C4-2B (cell line): ENCODE data around the gene ISYNA1.

Experiments
- H3K27ac ChIP-seq: fragments of 450-650 bp; 2 replicates; pipeline ENCODE4 v1.5.1; 2017
- ZFX ChIP-seq: fragments of 450-650 bp; IDR thresholded peaks from 2 replicates; pipeline ENCODE4 v1.6.1; 2017
- TF ChIP-seq, protein P1 (sequence below): fragments of 450-650 bp; conservative IDR thresholded peaks from 2 replicates; pipeline ENCODE4 v1.5.1; 2017; ENCODE audit warnings: mild to moderate bottlenecking

ISYNA1 gene

DNA sequence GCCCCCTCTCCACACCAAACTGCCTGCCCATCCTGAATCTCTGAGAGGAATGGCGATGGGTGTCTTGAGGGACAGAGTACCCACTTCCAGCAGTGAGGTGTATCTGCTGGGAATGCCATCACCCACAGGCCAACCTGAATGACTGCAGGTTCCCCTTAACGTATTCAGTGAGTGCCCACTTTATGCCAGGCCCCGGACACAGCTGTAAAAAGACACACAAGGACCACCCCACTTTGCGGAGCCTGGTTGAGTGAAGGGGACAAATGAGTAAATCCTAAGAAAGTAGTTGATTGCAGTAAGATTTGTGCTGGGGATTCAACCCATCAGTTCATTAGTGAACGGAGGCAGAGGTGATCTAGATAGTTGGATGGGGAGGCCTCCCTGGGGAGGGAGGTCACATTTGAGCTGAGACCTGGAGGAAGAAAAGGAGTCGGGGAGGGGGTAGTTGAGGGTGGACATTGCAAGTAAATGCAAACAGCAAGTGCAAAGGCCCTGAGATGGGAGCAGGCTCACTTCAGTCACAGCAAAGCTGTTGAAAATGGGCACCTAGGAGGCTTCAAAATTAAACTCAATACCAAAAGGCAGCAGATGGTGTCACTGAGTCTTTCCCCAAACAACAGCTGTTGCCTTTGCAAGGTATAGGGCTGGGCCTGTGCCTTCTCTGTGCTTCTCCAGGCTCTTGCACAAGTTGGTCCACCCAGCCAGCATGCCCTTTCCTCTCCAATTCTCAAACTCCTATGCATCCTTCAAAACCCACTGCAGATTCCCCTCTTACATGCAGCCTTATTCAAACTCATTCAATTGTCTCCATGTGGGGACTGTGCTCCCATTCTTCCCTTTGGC, 47.6 kb downstream of the ISYNA1 start:
- TF ChIP-seq, protein P1, sequence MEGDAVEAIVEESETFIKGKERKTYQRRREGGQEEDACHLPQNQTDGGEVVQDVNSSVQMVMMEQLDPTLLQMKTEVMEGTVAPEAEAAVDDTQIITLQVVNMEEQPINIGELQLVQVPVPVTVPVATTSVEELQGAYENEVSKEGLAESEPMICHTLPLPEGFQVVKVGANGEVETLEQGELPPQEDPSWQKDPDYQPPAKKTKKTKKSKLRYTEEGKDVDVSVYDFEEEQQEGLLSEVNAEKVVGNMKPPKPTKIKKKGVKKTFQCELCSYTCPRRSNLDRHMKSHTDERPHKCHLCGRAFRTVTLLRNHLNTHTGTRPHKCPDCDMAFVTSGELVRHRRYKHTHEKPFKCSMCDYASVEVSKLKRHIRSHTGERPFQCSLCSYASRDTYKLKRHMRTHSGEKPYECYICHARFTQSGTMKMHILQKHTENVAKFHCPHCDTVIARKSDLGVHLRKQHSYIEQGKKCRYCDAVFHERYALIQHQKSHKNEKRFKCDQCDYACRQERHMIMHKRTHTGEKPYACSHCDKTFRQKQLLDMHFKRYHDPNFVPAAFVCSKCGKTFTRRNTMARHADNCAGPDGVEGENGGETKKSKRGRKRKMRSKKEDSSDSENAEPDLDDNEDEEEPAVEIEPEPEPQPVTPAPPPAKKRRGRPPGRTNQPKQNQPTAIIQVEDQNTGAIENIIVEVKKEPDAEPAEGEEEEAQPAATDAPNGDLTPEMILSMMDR: no peak
- TF ChIP-seq ZFX: no peak
- H3K27ac ChIP-seq: peak overlapping the region; percentile 13

DNA sequence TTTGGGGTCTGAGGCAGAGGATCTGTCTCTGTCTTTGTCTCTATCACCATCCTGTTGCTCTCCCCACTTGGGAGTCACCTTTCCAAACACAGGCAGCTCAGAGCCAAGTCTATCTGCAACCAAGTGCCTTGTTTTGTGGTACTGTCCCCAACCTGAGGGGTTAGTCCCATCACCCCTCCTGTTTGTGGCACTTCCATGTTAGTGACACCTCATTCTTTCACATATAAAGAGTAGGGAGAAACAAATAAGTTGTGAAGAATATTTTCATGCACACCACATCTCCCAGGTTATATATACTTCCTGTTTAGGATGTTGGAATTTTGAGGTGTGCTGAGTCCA, 48.2 kb downstream of the ISYNA1 start:
- peak overlapping the region; percentile 78 for H3K27ac ChIP-seq
- TF ChIP-seq ZFX: no peak
- TF ChIP-seq, protein P1: no peak

DNA sequence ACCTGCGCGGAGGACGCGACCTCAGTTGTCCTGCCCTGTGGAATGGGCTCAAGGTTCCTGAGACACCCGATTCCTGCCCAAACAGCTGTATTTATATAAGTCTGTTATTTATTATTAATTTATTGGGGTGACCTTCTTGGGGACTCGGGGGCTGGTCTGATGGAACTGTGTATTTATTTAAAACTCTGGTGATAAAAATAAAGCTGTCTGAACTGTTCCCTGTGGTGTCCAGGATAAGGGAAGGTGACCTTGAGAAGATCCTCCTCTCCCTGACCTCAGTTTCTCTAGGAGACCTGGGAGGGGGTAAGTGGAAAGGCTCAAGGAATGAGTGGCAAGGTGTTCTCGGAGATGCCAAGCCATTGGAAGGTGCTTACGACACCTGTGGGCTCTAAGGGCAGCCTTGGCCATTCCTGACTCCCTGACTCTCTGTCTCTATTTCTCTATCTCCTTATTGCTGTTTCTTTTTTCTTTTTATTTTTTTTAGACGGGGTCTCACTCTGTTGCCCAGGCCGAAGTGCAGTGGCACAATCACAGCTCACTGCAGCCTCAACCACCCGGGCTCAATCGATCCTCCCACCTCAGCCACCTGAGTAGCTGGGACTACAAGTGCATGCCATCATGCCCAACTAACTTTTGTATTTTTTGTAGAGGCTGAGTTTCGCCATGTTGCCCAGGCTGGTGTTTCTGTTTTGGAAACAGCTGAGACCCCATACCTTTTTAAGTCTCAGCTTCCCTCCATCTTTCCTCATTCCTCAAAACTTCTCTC, 48.8 kb downstream of the ISYNA1 start:
- no peak for TF ChIP-seq ZFX
- TF ChIP-seq, protein P1: no peak

DNA sequence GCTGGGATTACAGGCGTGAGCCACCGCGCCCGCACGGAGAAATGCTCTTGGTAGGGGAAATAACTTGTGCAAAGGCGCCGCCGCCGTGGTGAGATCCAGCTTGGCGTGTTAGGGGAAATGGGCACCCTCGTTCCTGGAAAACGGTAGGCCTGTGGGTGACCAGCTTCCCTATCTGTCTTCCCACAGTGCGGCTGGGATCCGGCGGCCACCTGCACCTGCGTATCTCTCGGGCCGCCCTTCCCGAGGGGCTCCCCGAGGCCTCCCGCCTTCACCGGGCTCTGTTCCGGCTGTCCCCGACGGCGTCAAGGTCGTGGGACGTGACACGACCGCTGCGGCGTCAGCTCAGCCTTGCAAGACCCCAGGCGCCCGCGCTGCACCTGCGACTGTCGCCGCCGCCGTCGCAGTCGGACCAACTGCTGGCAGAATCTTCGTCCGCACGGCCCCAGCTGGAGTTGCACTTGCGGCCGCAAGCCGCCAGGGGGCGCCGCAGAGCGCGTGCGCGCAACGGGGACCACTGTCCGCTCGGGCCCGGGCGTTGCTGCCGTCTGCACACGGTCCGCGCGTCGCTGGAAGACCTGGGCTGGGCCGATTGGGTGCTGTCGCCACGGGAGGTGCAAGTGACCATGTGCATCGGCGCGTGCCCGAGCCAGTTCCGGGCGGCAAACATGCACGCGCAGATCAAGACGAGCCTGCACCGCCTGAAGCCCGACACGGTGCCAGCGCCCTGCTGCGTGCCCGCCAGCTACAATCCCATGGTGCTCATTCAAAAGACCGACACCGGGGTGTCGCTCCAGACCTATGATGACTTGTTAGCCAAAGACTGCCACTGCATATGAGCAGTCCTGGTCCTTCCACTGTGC, 49.6 kb downstream of the ISYNA1 start:
- TF ChIP-seq ZFX: no peak
- TF ChIP-seq, protein P1: peak; percentile 100
- peak overlapping the region; percentile 78 for H3K27ac ChIP-seq

More for the DNA sequence above, 48.8 kb downstream of the ISYNA1 start:
- H3K27ac ChIP-seq: peak overlapping the region; percentile 78

DNA sequence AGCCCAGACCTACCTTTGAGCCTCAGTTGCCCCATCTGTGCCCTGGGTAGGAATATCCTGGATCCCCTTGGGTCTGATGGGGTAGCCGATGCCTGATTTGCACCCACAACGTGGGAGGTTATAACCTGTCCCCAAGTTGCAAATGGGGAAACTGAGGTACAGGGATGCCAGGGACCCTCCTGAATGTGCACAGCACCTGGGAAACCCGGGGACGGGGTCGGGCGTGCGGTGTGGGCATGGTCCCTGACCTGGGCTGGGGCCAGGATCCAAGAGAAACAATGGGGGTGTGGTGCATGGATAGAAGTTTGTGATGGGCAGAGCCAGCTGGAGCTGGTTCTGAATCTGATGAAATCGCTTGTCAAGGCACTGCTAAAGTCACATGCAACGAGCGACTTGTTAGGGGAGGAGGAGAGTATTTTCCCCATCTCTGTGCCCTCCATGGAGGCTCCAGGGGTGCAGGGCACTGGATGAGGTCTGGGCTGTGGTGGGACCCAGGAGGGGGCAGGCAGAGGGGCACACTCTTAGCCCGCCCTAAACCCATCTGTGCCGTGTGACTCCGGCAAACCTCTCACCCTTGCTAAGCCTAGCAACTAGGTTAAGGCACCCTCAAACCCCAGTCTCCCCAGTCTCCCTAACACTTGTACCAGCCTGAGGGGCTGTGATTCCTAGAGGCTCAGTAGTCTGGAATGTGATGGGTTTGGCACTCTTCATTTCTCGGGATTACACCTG, 51.2 kb downstream of the ISYNA1 start:
- H3K27ac ChIP-seq: peak overlapping the region; percentile 78
- TF ChIP-seq, protein P1: no peak
- no peak for TF ChIP-seq ZFX

DNA sequence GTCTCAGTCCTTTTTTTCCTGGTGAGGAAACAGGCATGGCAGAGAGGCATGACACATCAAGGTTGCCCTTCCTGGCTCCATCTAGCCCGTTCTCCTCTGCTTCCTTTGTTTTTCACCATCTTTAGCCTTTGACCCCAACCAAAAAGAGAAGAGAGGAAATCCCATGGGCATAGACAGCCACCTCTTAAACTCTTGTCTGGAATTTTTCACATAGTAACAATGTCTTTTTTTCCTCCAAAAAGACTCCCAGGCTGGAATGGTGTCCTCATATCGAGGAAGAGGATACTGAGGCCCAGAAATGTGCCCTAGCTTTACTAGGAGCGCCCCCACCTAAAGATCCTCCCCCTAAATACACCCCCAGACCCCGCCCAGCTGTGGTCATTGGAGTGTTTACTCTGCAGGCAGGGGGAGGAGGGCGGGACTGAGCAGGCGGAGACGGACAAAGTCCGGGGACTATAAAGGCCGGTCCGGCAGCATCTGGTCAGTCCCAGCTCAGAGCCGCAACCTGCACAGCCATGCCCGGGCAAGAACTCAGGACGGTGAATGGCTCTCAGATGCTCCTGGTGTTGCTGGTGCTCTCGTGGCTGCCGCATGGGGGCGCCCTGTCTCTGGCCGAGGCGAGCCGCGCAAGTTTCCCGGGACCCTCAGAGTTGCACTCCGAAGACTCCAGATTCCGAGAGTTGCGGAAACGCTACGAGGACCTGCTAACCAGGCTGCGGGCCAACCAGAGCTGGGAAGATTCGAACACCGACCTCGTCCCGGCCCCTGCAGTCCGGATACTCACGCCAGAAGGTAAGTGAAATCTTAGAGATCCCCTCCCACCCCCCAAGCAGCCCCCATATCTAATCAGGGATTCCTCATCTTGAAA, 52.0 kb downstream of the ISYNA1 start, which contains the start of gene GDF15:
GDF15 (plus strand) TSS at position 484 of the 868 bp plus-strand sequence; CDS start at position 516, 32 bp downstream.
- TF ChIP-seq, protein P1: peak; percentile 91
- TF ChIP-seq ZFX: no peak
- peak within 1 kb of the TSS; percentile 78 for H3K27ac ChIP-seq
